ENCODE results near the gene VWA3A. TPM values are rescaled to one million over a fixed set of nuclear protein-coding genes. Genes with fewer than 3 reads are reported as not detected.

The VWA3A gene
- total RNA-seq, 4 donors from 2014 or later = 0.18 TPM; not detected in 3

- TF ChIP-seq CTCF (IDR thresholded peaks at IDR 0.05) = no peak
- TF ChIP-seq POLR2A (IDR thresholded peaks at IDR 0.05) = no peak
- no peaks in the 10 kb centered on the region for H3K9me3 ChIP-seq
- H3K4me1 ChIP-seq = no peaks in the 10 kb centered on the region
- H3K36me3 ChIP-seq = no peaks in the 10 kb centered on the region
- no peak overlapping the region for H3K4me3 ChIP-seq
- DNase-seq = no peak
- no peaks in the 10 kb centered on the region for H3K27me3 ChIP-seq
- H3K27ac ChIP-seq = no peak overlapping the region
These were observed 37.3 kb upstream of the VWA3A start for GRCh38 chr16:22054847-22055590.

- no peaks in the 10 kb centered on the region for H3K36me3 ChIP-seq
- H3K4me3 ChIP-seq = no peak overlapping the region
- DNase-seq = no peak
- H3K27me3 ChIP-seq = no peaks in the 10 kb centered on the region
- H3K27ac ChIP-seq = no peak overlapping the region
- H3K9me3 ChIP-seq = no peaks in the 10 kb centered on the region
- no peaks in the 10 kb centered on the region for H3K4me1 ChIP-seq
- TF ChIP-seq POLR2A (IDR thresholded peaks at IDR 0.05) = no peak
These were observed 36.5 kb upstream of the VWA3A start for GRCh38 chr16:22055881-22056280.

GRCh38 chr16:22063888-22064467, 28.4 kb upstream of the VWA3A start:
- no peak overlapping the region for H3K27ac ChIP-seq
- no peaks in the 10 kb centered on the region for H3K4me1 ChIP-seq
- peaks cover 0 to 4% (median 0%) of the 10 kb centered on the region in 4 donors for H3K9me3 ChIP-seq
- H3K27me3 ChIP-seq = no peaks in the 10 kb centered on the region
- no peak for TF ChIP-seq POLR2A (IDR thresholded peaks at IDR 0.05)
- TF ChIP-seq CTCF (IDR thresholded peaks at IDR 0.05) = no peak
- DNase-seq = no peak
- no peak overlapping the region for H3K4me3 ChIP-seq
- H3K36me3 ChIP-seq = no peaks in the 10 kb centered on the region

- no peak overlapping the region for H3K27ac ChIP-seq
- H3K4me3 ChIP-seq = no peak overlapping the region
- no peak for DNase-seq
- TF ChIP-seq CTCF (IDR thresholded peaks at IDR 0.05) (no peak), POLR2A (IDR thresholded peaks at IDR 0.05) (no peak)
- no peaks in the 10 kb centered on the region for H3K36me3 ChIP-seq
- peaks cover 0 to 4% (median 0%) of the 10 kb centered on the region in 4 donors for H3K9me3 ChIP-seq
- no peaks in the 10 kb centered on the region for H3K4me1 ChIP-seq
- no peaks in the 10 kb centered on the region for H3K27me3 ChIP-seq
These were observed 27.1 kb upstream of the VWA3A start for GRCh38 chr16:22065252-22065651.

- Histone ChIP-seq H3K27me3 (no peaks in the 10 kb centered on the region), H3K4me1 (no peaks in the 10 kb centered on the region), H3K4me3 (no peak overlapping the region), H3K36me3 (no peaks in the 10 kb centered on the region), H3K27ac (no peak overlapping the region), H3K9me3 (peaks cover 0 to 4% (median 0%) of the 10 kb centered on the region in 4 donors)
- TF ChIP-seq POLR2A (IDR thresholded peaks at IDR 0.05) (no peak), CTCF (IDR thresholded peaks at IDR 0.05) (no peak)
- DNase-seq = no peak
These were observed 21.7 kb upstream of the VWA3A start for GRCh38 chr16:22070361-22071330.
